Stimulated activated CD4-positive, alpha-beta T cell treated with anti-CD3 and anti-CD28 coated beads, Interleukin-1b, Interleukin-23, amount 100 ng/mL, for 24 hours (primary cell): ENCODE measurements around the gene VOPP1.
"Not testable (repeated sequence)": the region's sequence is repeated elsewhere in the genome, so short reads cannot be mapped to it uniquely, and the experiment has no call there.

Source experiments
- DNase-seq, 4 experiments: peaks; one replicate each; pipeline ENCODE4 v3.0.0-alpha.2; 2020; ENCODE audit warnings: low read depth in 4 of 4, low spot score in 1 of 4

The VOPP1 gene

DNA sequence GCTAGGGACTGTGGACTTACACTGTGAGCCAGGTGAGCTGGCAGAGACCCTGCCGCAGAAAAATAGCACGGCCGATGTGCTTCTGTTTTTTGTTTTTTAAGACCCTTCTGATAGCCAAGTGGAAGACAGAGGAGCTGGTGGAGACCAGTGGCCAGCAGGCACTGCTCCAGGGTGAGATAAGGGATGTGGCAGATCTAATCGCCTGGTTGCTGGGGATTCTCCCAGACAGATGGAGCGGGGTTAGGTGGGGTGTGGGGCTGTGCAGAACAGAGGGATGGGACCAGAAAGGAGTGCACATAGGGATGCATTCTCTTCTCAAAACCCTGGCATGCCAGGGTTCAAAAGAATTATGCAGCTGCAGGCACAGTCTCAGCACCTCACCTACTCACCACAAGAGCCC lies 82.2 kb downstream of the VOPP1 start:
- DNase-seq: no peak

DNA sequence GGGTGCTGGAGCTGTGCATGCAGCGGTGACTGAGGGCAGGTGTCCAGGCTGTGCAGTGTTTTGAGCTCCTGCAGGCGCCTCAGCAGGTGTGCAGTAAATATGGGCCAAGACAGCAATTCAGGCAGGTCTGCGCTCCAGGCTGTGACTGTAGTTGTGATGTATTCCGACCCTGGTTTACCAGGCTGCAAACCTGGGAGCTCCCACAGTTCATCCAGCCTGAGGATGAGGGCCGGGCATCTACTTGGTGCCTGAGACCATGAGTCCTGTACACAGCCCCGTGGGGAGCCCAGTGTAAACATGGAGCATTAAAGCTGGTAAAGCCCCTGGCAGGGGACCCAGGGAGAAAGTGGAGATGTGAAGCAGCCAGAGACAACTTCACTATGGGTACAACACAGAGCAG lies 82.8 kb downstream of the VOPP1 start:
- DNase-seq: no peak

DNA sequence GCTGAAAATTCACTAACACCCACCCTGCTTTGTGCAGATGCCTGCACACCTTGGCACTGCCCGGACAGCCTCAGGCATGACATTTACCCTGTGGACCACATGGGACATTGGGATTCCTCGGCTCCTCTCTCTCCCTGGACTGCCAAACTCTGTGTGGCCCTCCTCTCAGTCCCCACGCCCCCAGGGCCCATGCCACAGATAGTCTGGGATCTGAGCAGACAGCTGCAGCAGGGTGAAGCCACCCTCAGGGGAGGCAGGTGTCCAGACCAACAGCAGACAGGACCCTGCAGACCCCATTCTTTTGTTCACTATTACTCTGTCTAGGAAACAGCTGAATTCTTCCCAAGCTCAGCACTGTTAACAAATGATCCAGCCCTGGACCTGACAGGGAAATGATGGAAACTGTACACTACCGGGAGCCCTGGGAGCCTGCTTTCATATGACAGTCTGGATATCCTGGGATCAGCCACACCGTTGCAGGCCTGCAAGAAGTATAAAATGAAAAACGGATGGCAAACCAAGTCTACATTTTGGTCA lies 83.4 kb downstream of the VOPP1 start:
- no peak for DNase-seq

DNA sequence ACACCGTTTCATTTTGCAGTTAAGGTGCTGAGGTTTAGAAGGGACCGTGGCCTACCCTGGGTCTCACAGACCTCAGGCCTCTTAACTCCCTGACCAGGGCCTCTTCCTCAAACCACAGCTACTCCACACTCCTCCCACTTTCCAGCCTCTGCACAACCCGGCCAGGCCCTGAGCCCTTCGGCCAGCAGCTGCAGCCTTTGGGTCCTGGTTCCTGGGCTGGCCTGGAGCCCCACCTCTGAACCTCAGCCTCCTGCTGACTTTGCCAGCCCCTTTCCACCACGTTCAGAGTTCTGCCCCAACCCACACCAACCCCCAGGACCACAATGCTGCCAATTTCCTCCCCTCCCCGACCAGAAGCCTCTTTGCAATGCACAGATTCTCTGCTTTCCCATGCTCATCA lies 84.1 kb downstream of the VOPP1 start:
- DNase-seq: no peak

DNA sequence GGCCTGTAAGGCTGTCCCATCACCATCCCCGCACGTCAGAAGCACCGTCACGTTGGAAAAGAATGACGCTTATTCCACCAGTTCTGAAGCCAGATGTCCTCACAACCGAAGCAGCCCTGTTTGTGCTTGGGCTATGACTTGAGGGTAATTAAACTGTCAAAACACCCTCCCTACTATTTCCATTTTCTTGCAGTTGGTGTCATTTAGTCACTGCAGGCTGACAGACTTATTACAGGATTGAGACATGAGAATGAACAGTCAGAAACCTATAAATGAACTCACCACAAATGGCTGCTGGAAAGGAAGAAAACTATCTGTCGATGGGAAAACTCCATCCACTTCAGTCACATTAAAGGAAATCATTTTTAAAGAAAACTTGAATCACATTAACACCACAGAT lies 85.3 kb downstream of the VOPP1 start:
- DNase-seq: no peak

DNA sequence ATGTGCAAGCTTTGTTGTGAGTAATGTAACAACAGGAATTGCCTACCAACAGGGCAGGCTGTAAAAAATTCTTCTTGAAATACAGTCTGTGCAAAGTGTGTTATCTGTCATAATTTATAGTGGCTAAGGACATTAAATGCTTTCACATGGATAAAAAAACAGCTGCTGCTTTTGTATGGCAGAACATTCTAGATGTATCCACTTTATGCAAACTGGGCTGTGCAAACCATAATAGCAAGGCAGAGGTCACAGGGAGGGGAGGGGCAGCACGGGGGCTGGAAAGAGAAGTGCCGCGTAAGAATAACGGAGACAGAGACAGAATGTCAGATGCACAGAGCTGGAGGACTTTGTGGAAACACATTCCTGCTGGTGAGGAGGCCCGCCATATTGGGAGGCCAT lies 86.1 kb downstream of the VOPP1 start:
- DNase-seq: no peak

DNA sequence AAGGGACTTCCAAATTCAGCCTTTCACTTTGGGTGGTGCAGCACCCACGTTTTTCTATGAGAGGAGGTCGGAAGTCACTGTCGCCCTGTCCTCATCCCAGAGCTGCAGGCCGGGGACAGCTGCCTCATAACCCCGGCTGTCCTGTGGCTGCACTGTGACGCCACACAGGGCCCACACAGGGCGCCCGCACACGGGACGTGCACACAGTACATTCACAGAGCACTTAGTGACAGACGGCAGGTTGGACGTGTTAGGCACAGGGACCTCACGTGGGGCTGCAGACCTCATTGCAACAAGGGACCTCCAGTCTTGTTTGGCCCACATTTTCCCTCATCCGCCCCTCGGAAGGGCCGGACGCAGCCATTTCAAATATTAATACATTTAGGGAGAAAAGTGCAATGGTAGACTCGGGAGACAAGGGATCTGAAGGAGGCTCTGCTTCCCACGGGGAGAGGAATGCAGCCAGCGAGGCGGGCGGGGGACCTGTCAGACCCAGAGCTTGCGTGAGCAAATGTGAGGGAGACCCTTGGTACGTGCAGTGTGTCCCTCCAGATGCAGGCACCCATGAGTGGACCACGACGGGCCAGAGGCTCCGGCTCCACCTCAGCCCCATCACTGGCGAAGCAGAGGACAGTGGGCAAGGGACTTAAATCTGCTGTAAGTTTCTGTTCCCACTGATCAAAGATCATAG lies 86.7 kb downstream of the VOPP1 start:
- DNase-seq: no peak

DNA sequence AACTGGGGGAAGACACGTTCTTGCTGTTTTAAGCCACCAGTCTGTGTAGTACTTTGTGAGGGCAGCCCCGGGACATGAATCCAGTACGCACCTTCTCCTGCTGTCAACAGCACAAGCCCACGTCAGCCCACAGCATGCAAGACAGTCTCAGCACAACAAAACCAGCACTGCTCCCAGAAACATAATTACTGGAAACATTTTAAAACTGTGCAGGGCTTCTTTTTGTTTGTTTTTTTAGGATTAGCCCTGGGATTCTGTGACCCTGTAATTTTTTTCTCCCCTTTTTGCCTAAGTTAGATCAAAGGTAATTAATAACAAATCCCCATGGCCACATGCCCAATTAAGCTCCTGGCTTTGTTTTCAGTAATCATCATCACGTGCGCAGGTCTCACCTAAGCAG lies 87.5 kb downstream of the VOPP1 start:
- DNase-seq: no peak

DNA sequence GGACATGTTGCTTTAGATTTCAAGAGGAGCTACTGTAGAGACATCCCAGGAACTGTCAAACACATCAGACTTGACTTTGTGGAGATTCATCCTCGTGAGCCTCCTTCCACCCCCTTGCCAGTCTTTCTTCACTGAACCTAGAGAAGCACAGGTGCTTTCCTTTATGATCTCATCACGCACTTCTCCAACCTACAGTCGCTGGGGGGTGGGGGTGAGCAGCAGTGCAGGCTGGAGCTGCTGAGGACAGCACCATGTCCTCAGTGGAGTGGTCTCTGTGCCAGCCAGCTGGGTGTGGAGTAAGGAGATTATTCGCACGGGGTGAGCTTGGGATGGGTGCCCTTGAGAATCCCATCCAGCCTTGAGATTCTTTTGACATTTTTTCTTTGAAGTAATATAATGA lies 88.1 kb downstream of the VOPP1 start:
- no peak for DNase-seq

DNA sequence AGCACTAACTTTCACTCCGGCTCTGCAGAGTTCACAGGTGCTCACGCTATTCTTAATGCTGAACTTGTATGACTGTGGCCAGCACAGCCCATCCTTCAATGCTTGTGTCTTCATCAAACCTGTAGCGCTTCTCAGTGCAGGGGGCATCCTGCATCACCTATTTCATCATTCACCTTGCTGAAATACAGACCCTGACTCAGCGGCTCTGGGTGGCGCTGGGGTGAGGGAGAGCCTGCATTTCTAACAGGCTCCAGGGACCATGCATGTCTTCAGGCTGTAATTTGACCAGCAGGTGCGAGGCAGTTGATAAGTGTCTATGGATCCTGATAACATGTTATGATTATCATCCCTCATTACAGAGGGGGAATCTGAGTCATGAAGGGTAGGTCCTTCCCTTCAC lies 89.3 kb downstream of the VOPP1 start:
- DNase-seq: no peak

DNA sequence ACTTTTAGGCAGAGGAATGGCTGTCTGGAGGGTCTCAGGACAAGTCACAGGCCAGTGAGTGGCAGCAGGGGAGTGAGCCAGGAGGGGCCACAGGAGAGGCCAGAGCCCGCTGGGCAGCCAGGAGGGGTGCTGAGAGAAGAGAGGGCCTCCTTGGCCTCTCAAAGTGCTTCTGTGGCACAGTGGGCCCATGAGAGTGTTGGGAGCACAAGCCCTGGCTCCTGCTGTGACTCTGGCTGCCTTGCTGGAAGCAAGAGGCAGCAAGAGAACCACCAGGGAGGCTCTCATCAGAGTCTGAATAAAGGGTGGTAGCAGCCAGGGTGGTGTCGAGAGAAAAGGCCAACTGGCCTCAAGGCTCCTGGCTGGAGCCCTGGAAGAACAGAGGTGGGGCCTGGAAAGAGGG lies 91.1 kb downstream of the VOPP1 start:
- DNase-seq: no peak

DNA sequence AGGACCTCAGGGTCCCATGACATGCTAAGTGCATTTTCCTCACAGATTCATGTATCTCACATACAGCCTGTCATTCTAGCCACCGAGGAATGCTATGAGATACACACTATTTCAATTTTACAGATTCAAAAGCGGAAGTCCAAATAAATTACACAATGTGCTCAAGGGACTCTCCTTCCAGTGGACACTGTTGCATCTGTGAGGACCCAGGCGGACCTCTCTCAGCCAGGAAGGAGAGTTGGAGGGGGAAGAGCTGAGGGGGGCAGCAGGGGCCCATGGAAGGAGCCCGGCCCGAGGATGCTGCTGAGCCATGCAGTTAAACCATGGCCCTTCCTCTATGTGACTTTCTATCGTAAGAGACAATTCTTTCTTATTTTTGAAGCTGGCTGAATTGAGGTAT lies 93.6 kb downstream of the VOPP1 start:
- no peak for DNase-seq

DNA sequence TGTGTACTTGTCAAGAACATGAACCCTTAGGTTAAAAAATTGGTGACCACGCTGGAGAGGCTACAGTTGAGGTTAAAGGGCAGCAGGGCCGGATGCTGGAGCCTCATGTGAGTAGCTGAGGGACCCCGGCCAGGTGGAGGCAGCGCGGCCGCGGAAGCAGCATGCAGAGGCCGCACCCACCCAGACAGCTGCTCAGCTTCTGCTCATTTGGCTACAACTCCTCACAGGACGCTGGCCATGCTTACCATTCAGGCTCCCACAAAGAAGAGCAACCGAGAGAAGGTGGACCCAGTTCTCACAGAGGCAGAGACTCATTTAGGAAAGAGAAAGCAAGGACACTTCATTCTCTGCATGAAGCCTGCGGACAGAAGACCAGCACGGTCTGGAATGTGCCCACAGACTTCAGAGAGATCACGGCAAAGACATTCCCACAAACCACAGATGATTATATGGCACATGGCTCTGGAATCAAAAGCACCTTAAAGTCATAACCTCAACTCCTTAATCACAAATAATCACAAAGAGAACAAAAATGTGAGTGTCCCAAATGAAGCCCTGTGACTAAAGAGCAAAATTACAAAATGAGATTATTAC lies 94.4 kb downstream of the VOPP1 start:
- DNase-seq: no peak

DNA sequence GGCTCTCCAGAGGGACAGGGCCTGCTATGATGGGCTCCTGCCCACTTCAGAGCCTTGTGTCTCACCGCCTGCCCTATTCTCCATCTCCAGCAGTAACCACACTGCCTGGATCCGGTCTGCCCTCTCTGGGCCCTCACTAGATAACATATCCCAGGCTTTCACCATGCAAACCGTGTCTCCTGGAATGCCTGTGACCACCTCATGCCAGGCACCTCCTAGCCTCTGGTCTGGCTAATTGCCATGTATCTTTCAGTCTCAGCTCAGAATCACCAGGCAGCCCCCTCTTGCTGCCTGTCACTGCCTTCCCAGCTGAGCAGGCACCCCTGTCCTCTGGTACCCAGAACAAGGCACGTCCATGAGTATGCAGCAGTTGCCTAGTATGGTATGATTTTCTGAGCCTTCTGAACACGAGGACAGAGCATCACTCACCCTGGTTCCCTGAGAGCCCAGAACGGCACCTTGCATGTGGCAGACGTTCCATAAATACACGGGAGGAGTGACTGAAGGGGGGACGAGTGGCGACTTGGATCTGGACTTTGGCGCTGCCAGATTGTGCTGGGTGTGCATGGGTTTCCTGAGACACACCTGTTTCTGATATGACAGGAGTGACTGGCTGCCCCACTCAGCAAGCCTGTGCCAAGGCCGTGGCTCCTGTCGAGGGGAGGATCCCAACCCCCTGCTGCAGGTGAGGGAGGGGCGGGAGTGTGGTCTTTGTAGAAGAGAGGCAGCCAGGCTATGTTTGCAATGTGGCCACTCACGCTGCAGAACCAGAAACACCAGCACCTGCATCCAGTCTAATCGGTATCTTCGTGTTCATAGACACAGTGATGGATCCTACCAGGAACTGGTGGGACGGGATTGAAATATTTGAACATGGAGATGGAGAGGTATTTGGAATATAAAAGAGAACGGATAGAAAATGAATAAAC lies 95.2 kb downstream of the VOPP1 start:
- DNase-seq: no peak

DNA sequence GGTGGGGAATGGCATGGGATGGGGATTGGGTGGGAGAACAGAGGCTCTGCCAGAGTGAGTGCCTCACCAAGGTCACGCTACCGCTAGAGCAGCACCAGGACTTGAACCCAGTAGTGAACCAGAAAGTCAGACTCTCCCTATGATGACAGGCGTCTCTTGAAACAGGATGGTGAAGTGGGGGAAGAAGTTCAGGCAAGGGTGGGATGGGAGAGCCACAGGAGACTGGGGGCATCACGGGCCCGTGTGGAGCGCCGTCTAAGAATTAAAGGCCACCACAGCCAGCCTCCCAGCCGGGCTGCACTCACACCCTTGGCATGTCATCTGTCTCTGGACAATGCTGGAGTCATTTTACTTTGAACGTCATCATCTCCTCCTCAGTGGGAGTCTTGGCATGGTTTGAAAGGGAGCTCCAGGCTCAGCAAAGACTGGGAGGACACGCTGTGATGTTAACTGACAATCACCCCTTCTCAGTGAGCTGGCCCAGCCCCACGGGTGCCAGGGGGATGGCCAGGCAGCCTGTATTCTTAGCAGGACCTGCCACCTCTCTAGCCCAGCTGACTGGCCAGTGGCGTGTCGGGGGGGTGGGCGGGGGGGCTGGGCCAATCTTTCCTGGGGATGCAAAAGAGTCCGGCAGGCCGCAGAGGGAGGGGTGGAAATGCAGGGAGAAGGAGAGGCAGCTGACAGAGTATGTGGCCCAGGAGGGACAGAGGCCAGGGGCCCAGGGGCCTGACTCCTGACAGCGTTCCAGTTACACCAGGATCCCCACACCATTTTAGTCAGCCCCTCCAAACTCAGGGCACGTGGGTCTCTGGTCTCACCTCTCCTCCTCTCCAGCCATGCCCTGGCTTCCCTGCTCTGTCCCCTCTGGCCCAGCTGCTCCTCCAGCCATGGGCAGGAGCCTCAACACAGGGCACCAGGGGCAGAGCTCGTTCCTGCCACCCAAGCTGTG lies 96.2 kb downstream of the VOPP1 start:
- DNase-seq: no peak

DNA sequence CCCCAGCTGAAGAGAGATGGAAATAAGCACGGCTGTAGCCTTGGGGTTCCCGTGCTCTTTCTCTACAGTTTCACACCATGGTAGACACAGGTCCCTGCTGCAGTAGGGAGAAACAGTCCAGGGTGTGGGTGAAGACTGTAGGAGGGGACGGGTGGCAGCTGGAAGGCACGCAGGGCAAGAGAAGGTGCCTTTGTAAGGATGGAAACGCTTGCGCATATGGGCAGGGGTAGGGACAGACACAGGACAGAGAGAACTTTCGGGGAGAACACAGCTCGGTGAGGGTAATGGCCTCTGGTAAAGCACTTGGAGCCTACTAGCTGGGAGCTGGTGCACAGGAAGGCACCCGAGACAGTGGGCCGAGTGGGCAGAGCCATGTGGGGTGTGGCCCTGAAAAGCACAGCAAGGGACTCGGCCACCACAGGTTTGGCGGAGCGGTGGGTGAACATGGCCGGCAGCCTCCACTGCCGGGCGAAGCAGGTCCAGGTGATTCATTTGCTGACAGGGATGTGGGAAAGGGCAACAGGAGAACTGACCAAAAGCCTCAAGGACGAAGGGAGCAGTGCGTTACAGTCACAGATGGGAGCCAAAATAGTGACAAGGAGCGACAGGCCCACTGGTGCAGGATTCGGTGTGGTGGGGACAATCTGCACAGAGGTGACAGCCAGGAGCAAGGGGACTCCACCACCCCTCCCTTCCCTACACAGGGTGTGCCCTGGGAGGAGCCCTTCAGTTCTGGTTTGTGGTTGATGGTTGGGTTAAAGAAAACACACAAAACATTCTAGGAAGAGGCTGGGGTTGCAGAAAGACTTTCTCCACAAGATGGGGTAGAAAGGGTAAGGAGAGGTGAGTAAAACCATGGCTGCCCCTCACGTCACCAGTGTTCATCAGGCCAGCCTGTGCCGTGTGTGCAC lies 97.1 kb downstream of the VOPP1 start:
- no peak for DNase-seq

DNA sequence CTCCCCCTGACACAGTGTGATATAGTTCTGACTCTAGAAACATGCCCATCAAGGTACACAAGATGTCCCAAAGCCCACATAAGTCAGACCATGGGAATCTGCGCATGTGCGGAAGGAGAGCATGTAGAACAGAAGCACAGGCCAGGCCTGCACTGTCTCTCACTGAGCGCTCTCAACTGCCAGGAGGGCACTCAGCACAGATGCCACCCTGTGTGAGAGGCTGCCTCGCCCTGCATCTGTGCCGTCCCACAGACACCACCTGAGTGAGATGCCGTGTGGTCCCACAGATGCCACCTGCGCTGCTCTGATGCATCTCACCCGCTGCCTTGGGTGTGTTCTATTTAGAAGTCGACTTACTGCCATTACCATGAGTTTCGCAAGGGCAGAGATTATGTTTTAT lies 98.4 kb downstream of the VOPP1 start:
- DNase-seq: no peak

DNA sequence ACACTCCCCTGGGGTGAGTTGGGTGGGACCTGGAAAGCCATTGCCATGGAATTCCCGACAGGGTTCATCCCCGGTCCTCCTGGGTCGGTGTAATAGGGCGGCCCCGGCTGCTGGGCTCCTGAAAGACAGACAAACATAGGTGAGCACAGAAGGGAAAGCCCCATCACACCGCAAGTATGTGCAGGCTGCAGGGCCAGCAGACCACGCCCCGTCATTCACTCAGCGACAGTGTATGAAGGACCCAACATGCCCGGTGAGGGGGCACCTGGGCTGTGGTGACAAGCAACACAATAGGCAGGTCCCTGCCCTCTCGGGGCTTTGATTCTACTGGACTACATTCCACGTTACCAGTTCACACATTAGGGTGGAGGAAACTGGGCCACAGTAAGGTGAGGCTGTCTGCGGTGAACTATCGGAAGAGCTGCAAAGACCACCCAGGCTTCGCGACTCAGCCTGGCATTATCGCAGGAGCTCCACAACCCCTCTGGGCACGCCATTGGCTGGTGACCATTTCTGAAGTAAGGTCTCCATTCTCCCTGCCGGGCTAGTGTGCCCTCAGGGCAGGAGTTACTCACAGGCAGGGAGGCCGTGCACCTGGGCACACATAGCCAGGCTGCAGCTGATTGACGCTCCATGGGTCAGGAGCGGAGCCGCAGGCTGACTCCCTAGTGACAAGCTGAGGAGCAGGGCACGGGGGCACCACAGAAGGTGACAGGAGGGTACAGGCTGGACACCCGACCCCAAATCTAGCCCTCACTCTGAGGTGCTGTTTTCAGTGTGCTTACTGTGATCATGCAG lies 99.2 kb downstream of the VOPP1 start:
- no peak for DNase-seq

DNA sequence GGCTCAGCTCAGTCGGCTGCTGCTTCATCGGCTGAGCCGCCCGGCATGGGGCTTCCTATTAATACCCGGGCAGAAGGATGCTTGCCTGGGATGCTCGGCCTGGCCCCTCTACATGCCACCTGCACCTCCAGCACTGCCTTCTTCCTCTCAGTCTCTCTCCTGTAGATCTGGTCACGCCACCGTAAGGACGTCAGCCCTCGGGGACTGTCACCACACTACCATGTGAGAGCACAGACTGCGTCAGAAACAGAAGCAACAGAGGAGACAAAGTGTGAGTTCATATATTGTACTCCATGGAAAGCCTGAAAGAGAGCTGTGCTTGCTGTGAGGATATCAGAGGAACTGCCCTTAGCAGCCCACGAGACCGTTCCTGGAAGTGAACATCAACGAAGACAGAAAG lies 99.9 kb downstream of the VOPP1 start:
- DNase-seq: not testable (repeated sequence)
